NAMALWA (cell line): Measurements from ENCODE around the gene CTRB2.
"Not testable (repeated sequence)": the region's sequence is repeated elsewhere in the genome, so short reads cannot be mapped to it uniquely, and the experiment has no call there.

Source experiments
- DNase-seq: peaks from one replicate; pipeline ENCODE4 v3.0.0-alpha.2; 2015; ENCODE audit warnings: low spot score

CTRB2 gene

GRCh38 chr16:75205438-75205837 lies 1.5 kb downstream of the CTRB2 start:
- not testable (repeated sequence) for DNase-seq

DNA sequence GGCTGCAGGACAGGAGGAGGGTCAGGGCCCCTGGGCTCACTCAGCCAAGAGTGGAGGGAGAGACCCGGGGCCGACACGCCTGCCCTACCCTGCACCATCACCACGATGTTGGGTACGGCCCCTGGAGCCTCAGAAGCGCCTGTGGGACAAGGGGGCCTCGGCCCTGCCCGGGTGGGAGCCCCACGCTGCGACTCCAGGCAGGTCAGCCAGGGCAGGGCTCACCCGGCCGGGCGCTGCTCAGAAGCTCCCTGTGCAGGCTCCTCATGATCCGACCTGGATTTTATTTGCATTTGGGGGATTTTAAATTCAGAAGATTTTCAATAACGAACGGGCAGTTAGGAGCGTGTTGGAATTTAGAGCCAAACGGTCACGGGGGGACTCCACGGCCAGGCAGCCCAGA lies 2.1 kb downstream of the CTRB2 start:
- DNase-seq, result not testable (repeated sequence)

DNA sequence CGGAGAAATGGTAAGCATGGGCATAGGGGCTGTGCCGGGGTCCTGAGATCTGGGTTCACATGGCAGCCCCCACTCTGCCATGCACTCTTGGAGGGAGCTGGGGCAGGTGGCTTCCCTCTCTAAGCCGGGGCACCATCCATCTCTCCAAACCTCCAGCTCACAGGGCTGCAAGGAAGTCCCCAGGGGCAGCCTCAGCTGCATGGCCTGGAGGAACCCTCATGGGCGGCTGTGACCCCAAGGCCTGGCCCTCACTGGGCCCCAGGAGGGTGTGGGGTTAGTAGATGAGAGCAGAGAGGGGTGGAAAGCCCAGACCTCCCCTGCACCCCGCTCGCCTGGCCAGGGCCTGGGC lies 2.6 kb downstream of the CTRB2 start:
- DNase-seq, result no peak

- DNase-seq, result no peak
Measured at GRCh38 chr16:75203667-75204409, 3.1 kb downstream of the CTRB2 start.

GRCh38 chr16:75203096-75203495 lies 3.9 kb downstream of the CTRB2 start:
- DNase-seq, result no peak

DNA sequence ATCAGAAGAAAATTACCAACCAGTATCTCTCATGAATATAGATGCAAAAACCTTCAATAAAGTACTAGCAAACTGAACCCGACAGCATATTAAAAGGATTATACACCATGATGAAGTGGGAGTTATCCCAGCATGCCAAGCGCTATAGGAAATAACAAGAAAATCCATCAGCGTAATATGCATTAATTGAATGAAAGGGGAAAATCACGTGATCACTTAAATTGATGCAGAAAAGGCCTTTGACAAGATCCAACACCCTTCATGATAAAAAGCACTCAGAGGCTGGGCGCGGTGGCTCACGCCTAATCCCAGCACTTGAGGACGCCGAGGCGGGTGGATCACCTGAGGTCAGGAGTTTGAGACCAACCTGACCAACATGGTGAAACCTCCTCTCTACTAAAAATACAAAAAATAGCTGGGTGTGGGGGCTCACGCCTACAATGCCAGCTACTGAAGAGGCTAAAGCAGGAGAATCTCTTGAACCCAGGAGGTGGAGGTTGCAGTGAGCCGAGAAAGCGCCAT lies 4.8 kb downstream of the CTRB2 start:
- no peak for DNase-seq

DNA sequence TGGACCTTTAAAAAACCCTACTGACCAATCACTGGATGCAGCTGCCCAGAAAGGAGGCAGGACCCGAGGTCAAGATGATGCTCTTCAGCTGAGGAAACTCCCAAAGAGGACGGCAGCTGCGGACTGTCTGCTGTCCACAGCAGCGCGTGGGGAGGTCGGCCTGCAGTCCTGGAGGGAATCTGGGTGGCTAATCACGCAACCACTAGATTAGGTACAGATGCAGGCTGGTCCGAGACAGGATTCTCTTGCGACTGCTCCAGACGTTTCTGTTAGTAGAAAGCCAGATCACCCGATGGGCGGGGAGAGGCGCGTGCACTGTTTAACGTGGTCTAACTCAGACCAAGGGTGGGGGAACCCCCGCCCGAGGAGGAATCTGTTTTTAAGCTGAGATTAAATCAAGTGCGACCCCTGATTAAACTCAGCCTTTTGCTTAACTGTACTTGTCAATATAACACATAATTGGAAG lies 8.8 kb downstream of the CTRB2 start:
- no peak for DNase-seq

- DNase-seq, result no peak
Measured at GRCh38 chr16:75197522-75198134, 9.3 kb downstream of the CTRB2 start.

- no peak for DNase-seq
Measured at GRCh38 chr16:75196836-75197235, 10.1 kb downstream of the CTRB2 start.

DNA sequence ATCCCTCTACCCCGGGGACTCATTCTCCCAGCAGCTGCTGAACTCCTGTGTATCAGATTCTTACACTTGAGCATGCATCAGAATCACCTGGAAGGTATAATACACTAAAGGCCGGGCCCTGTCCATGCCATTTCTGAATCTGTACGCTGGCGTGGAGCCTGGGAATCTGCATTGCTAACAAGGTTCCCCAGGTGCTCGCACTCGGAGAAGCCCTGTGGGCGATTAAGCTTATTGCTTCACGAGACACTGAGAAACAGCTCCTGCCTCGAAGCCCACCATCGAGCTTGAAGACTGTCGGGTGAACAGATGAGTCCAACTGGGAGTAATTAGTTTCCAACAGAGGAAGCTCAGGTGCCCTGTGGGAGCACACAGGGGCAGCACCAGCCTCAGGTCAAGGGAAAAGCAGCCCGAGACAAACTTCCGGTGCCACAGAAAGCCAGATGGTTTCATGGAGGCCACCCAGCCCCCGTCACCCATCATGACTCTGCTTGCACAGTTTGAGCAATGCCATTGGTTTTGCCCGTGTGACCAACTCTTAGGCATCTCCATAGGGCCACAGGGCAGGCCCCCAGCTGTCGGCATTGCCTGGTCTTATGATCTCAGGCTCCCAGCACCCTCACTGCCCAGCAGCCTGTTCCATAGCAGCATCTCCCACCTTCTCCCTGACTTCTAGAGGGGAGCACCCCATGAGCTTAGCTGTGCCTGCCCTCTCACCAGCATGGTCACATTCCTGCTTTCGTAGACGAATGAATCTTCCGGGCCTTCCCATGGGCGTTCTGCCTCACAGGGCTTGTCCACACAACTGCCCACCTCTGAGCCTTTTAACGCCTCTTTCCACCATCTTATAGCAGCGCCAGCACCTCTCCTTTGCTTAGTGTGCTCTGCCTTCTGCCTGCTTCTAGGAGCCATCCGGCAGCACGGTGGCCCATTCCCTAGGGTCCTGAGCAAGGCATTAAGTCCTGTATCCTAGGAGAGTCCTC lies 10.9 kb downstream of the CTRB2 start:
- no peak for DNase-seq

DNA sequence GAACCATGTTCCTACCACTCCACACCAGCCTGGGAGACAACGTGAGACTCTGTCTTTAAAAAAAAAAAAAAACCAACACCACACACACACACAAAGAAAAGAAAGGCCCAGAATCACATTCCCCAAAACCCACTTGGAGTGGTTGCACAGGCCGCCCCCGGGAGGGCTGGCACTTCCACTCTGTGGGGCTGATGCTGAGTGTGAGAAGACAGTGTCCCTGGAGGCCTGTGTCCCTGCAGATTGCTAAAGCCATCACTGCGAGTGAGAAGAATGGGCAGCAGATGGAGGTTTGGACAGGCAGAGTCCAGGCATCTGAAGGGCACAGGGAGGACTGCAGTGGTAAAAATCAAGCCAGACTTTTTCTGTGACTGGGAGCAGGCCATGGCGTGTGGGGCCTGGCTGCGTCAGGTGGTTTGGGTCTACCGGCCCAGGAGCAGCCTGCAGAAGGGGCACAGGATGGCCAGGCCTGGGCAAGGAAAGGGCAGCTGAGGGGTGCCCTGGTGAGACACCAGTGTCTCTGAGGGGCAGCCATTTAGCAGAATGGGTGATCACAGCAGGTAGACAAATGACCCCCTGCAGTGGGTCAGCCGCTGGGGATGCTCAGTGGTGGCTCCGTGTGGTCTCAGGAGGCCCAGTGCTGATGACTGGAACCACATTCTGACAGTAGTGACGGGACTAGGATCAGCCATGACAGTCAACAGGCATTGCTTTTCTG lies 13.1 kb downstream of the CTRB2 start:
- DNase-seq, result no peak

GRCh38 chr16:75193265-75193650 lies 13.7 kb downstream of the CTRB2 start:
- no peak for DNase-seq

GRCh38 chr16:75192606-75193264 lies 14.2 kb downstream of the CTRB2 start:
- no peak for DNase-seq

GRCh38 chr16:75189638-75190245 lies 17.2 kb downstream of the CTRB2 start:
- no peak for DNase-seq

DNA sequence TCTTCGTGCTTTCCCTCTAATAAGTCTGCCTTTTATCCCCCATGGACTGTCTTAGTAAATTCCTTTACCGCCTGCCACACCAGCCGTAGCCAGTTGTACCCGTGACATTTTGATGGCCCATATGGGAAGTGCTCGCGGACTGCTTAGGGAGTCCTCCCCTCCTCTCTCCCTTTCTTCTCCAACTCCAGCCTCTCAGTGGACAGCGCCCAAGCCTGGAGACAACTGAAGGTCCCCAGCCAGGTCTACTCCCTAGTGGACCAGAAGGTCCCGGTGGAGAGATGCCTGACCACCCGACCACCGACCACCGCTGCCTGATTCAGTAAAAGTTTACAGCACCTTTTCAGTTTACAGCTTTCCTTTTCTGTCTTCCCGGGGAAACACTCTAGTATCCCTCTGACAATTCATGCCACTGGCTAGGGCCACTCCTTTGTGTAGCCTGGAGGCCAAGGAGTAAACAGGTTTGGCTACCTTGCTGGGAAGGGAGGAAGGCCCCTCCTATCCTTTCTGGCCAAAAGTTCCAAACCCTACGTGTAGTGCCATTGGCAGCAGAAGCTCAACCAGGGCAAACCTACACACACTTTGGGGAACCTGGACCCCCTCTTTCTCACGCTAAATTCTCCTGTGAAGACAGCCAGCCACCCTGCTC lies 18.0 kb downstream of the CTRB2 start:
- no peak for DNase-seq

- no peak for DNase-seq
Measured at GRCh38 chr16:75181630-75182029, 25.3 kb downstream of the CTRB2 start.

DNA sequence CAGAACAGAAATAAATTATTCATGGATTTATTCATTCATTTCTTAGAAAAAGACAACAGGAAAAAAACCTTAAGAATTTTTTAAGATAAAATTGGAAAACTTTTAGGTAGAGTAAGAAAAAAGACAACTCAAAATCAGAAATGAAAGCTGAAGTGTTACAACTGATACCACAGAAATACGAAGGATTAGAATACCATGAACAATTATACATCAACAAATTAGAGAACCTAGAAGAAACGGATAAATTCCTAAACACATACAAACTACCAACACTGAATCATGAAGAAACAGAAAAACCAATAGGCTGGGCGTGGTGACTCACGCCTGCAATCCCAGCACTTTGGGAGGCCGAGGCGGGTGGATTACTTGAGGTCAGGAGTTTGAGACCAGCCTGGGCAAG lies 27.8 kb downstream of the CTRB2 start:
- no peak for DNase-seq

DNA sequence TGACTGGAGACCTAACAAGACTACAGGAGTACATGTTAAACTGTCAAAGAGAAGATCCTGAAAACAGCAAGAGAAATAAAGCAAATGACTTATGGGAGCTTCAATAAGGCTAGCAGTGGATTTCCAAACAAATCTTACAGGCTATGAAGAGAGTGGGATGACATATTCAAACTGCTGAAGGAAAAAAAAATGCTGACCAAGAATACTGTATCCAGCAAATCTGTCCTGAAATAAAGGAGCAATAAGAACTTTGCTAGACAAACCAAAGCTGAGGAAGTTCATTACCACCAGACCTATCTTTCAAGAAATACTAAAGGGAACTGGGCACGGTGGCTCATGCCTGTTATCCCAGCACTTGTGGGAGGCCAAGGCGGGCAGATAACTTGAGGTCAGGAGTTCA lies 30.0 kb downstream of the CTRB2 start:
- DNase-seq, result no peak

DNA sequence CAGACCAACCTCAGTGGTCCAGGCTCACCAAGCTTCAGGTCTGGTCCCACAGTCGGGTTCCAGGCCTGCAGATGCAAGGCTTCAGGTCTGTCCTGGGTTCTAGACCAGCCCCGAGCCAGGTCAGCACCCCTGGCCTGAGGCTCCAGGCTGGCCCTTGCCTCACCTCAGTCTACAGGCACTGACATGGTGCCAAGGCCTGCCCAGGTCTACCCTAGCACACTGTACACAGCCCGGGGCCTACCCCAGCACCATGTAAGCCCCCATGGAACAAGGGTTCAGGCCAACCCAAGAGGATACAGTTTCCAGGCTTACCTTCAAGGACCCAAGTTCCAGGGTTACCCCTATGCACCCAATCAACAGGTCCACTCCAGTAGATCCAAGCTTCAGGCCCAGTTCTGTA lies 31.9 kb downstream of the CTRB2 start:
- no peak for DNase-seq

GRCh38 chr16:75172578-75172977 lies 34.4 kb downstream of the CTRB2 start:
- no peak for DNase-seq
